Measurements from ENCODE around the gene SCYGR4.
"Not testable (repeated sequence)": the region's sequence is repeated elsewhere in the genome, so short reads cannot be mapped to it uniquely, and the experiment has no call there.

Gene SCYGR4

DNA sequence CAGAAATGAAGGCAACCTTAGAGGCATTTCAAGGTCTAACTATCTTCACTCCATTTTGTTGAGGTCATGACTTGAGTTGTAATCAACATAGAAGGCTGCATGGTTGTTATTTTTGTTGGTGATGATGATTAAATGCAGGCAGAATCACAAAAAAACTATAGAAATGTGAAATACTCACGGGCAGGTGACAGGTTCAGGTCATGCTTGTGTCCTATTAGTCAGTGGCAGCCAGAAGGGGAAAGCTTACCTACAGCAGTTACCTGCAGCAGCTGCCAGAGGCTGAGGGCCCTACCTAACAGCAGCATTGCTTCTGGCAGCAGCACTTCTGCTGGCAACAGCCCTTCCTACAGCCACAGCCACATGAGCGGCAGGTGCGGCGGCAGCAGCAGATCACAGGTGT, 3.1 kb upstream of the SCYGR4 start:
- DNase-seq (ENCODE audit: low spot score), result no peak

DNA sequence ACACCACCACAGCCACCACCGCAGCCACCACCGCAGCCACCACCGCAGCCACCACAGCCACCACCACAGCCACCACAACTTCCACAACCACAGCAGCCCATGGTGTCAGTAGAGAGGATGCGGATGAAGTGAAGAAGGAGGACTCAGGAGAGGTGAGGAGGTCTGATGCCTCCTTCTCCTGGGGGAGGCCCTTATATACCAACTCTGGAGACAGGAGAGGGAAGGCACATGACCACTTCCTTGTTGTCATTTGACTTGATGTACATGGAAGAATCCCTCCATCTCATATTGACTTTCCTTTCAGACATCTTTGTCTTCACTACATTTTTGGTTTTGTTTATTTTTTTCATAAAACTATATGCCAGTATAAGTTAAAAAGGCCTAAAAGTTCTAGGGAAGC, 2.6 kb upstream of the SCYGR4 start, which contains the start of gene SCYGR3:
TSS of gene SCYGR3 (minus strand) at position 101 of the 400 bp plus-strand sequence. CDS start at position 101, 0 bp downstream.
- DNase-seq (ENCODE audit: low spot score), result no peak

DNA sequence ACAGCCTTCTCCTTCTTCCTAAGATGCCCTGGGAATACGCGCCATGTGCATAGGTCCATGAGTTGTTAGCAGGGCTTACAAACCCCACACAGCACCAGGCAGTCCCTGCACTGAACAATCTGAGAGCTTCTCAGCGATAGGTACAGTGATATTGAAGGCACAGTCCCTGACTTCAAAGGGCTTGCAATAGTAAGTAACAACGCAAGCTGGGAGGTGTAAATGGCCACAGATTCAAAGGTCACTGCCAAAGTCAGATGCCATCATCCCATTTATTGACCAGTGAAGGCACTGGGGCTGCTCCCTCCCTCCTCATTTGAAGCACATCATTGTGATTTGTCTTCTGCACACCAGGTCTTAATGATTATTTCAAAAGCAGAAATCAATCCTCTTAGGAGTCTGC, 2.1 kb upstream of the SCYGR4 start:
- no peak for DNase-seq (ENCODE audit: low spot score)

DNA sequence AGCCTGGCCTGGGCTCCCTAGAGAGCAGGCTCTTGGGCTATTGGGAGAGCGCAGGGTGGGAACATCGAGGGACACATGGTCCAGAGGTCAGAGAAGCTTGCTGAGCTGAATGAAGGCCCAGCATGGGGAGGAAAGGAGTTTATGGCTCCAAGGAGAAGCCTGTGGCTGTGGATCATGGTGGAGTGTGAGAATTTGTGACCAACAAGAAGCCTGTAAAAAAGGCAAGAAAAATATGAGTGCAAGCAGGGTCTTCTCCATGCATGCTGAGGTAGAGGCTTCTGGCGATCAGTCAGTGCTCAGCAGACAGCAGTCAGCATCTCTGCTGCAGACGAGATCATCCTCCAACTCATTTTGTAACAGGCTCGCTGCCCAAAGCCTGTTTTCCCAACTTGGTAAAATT, 1.4 kb upstream of the SCYGR4 start:
- no peak for DNase-seq (ENCODE audit: low spot score)

DNA sequence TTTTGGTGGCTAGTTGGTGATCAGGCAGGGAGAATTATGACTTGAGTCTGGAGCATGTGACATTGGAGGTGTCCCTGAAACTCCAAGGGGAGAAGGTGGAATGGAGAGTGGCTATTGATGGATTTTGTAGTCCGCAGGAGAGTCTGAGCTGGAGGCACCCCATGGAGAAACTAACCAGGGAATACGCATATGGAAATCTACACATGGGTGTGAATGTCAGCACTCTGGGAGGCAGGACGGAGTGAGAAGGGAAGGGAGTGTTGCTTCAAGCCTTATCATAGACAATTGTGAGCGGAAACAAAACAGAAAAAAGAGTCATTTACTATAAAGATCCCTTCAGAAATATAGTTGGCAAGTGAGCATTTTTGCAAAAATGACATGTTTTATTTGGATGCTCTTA, 667 bp upstream of the SCYGR4 start:
- DNase-seq (ENCODE audit: low spot score), result no peak

DNA sequence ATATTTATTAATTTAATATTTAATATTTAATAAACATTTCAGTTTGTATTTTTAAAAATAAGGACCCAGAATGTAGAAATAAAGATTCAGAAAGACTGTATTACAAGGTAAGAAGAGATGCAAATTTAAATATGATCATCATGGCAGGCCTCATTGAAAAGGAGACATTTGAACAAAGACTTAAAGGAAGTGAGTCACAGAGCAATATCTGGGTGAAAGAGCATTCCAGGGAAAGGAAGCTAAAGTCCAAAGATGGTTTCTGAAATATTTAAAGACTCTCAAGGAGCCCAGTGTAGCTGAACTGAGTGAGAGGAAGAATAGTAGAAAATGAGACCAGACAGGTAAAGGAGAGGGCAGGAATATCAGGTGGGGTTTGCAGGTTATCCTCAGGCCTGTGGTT, 5.9 kb downstream of the SCYGR4 start:
- no peak for DNase-seq (ENCODE audit: low spot score)

DNA sequence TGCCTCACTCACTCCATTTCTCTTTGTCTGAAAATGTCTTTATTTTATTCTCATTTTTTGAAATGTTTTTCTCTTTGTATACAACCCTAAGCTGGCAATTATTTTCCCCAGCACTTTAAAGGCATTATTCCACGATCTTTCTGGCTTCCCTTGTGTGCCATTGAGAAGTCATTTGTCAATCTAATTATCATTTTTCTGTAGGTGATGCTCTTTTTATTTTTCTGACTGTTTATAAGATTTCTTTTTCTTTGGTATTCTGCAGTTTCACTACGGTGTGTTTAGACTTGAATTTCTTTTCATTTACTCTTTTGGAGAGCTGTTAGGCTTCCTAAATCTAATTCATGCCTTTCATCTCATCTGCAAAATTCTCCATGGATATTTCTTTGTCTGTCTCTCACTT, 8.1 kb downstream of the SCYGR4 start:
- no peak for DNase-seq (ENCODE audit: low spot score)

DNA sequence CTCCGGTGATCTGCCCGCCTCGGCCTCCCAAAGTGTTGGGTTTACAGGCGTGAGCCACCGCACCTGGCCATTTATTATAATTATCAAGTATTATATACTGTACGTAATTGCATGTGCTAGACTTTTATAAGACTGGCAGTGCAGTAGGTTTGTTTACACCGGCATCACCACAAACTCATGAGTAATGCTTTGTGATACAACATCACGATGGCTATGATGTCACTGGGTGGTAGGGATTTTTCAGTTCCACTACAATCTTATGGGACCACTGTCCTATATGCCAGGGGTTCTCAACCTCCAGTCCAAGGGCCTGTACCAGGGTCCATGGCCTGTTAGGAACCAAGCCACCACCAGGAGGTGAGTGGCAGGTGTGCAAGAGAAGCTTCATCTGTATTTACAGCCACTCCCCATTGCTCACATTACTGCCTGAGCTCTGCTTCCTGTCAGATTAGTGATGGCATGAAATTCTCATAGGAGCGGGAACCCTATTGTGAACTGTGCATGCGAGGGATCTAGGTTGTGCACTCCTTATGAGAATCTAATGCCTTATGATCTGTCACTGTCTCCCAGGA, 9.4 kb downstream of the SCYGR4 start:
- DNase-seq (ENCODE audit: low spot score), result no peak

DNA sequence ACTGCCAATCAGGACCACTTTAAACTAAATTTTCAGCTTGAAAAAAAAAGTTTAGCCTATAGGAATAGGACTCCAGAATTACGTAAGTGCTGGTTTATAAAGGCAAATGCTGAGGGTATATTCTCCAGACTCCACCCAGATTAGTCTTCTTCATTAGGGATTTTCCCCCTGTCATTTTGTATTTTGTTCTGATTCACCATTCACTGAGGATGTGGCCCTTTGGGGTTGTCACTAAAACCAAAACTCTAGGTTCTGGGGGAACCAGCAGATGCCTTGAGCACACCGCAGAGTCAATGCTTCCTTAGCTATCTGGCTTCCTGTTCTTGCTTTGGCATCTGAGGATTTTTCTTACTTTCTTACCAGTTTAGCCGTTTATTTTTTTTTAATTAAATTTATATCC, 10.5 kb downstream of the SCYGR4 start:
- DNase-seq (ENCODE audit: low spot score), result no peak

DNA sequence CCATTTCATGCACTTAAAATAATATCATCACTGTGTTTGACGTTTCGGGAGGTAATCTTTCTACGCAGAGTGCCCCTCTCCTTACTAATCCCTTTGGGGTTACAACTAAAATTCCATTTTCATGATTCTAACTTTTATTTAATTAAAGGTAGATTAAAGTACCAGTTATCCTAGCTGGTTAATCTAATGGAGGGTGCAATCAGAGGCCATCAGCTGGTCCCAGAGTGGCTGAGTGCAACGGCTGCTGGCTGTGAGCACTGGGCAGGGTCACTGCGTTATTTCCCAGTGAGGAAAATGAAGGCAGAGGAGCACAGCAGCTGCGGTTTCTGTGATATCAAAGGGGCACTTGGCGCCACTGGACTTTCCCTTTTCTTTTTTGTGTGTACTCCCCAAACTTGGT, 12.1 kb downstream of the SCYGR4 start:
- DNase-seq (ENCODE audit: low spot score), result no peak

DNA sequence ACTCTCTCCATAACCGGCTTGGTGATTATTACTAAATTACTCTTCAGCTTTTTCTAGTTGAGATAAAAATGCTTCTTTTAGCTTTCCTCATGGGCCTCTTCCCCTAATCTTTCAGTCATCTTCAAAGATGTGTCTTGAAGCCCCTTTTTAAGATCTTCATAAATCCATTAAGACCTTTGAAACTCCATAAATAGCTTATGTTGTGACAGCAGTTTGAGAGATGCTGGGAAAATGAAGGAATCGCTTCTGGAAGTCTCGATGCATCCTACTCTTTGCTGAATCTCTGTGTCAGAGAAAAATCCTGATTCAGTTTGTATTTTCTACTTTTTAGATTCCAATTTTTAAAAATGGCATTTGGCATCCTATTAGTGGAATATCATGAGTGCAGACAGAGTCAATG, 13.0 kb downstream of the SCYGR4 start:
- no peak for DNase-seq (ENCODE audit: low spot score)

DNA sequence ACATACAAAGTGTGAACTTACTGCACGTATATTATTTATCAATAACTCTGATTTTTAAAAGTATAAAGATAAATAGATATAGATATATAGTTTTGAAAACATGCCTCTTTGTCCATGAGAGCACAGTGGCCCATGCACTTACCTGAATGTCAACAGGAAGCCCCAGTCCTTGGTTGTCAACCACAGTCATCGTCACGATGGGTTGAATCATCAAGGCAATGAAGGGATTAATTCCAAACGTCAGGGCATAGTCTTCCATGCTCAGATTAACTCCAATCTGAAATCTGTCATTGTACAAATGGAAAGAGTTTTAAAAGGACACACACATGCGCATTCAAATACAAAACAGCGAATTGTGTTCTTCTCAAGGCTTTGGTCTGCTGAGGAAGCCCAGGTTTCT, 15.5 kb downstream of the SCYGR4 start:
- DNase-seq (ENCODE audit: low spot score), result no peak

DNA sequence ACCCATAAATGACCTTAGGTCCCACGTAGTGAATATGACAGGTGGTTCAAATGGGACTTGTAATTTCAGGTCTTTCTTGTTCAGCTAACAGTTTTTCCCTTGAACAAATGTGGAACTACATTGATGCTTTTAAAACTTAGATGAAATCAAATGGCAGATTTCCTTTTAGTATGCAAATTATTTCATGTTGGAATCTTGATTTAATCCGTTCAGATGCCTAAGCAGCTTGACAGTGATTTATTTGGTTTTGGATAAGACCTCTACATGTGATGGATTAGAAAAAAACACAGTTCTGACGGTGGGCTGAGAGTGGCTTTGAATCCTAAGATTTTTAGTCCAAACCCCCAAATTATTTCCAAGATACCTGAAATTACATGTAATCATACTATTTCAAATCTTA, 16.9 kb downstream of the SCYGR4 start:
- no peak for DNase-seq (ENCODE audit: low spot score)

DNA sequence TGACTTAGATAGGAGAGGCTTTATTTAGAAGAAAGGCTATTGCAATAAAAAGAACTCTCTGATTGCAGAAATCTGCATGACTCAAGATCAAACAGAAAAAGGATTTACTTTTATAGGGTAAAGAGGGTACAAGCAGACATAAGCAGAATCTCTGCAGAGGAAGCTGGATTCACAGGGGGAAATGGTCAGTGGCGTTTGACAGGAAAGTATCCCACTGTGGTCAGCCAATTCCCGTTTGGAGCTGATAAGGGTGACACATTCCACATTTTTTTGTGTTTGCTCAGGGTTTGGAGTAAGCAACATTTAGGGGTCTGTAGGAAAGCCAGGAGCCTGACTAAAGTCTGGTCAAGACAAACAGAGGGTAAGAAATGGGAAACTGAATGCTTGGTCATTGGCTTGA, 25.4 kb downstream of the SCYGR4 start:
- no peak for DNase-seq (ENCODE audit: low spot score)

DNA sequence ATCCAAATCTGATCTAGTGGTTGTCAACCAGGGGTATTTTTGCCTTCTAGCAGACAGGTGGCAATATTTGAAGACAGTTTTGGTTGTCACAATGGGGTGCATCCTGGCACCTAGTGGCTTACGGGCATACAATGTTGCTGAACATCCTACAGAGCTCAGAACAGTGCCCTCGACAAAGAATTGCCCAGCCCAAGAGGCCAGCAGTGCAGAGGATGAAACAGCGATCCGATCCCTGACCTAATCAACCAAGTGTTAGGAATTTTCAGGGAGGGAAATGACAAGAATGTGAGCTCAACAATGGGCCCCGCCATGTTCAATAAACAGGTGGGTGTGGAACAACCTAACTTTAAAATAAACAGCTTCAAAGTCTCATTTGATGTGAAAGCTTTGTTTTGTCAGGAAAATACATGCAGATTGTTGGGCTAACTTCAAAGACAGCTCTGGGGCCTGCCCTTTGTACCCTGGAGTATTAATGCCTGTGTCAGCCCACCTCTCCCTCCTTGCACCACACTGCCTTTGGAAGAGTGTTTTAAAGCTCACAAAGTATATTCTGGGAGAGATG, 26.8 kb downstream of the SCYGR4 start:
- no peak for DNase-seq (ENCODE audit: low spot score)

DNA sequence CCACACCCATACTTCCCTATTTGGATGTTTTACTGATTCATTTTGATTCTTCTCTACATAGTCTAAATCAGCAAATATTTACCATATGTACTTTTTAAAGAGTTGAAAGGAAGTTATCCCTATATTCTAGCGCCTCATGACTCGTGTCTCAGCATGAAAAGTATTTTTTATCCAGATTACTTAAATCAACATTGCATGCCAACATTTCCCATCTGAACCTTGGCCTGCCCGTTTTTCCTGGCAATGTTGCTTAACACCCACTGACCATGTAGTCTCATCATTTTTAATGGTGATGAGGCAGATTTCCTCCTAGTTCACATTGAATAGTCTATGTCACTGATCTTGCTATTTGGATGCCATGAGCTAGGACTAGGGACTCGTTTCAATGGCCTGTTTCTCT, 36.1 kb downstream of the SCYGR4 start:
- DNase-seq (ENCODE audit: low spot score), result no peak

DNA sequence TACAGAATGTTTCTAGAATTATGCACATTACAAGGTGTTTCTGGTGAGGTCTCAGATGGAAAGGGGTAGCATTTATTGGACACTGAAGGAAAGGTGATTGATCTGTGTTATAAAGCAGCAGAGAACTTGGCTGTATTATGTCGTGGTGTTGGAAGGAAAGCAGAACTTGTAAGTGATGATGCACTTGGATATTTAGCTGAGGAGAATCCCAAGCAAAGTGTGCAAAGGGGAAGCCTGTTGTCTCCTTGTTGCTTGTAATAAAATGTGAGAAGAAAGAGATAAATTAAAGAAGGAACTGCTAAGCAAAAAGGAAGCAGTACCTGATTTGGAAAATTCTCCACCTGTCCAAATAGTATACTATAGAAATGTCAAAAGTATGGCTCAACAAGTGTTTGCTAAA, 37.1 kb downstream of the SCYGR4 start:
- DNase-seq (ENCODE audit: low spot score), result no peak

DNA sequence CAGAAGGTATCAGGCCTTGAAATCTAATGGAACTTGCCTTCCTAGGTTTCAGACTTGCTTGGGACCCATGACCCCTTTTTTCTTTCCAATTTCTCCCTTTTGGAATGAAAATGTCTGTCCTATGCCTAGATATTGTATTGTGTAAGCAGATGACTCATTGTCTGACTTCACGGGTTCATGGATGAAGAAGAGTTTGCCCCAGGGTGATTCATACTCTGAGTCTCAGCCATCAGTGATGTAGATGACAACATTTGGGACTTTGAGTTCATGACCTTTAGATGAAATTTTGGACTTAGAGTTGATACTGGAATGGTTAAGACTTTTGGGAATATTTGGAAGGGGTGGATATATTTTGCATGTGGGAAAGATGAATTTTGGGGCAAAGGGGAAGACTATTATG, 38.2 kb downstream of the SCYGR4 start:
- peak; percentile 68 for DNase-seq (ENCODE audit: low spot score)

DNA sequence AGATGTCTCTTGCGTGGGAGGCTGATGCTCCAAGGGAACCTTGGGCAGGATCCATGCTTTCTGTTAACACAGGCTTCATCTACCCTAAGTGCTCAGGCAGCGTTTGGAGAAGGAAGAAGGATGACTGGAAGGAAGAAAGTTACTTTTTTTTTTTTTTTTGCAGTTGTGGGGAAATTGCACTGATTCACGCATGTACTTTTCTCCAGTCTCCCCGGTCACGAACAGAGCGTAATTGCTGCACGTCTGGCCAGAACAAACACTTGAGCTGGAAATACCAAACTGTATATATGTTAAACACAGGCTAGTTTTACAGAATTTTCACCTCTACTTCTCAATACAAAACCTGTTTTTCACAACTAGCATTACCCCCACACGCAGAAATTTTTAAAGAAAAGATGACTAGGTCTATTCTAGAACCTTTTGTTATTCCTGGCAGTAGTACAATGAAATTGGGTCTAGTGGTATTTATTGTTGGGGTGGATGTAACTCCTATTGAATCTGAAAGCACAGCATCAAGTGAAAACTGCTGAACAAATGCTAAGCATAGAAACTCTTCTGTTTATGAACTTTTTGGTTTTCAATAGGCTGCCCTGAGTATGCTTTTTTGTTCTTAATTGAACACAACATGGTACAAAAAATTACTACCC, 40.0 kb downstream of the SCYGR4 start:
- DNase-seq (ENCODE audit: low spot score), result no peak

DNA sequence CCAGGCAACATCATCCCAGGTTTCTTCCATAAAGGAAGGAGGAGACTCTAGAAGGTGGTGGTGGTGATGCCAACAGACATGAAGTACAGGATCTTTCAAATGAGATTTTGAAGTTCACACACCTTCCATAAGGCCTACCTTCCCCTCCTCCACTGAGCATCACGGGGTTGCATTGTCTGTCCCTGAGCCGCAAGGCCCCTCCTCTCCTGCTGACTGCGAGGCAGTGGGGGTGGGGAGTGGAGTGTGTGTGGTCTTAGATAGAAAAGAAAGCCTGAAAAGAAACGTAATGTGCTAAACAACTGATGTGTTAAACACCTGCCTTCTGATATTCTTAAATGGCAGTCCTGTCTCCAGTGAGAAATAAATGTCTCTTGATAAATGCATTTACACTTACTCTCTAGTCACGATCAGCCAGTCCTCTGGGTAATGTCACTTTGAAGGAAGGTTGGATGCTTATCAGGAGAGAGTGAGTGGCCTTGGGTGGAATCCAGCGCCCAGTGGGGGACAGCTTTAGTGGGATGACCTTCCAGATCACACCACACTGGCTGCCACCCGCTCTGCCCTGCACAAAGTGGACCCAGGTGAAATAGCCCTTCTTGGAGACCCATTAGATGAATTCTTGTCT, 43.8 kb downstream of the SCYGR4 start:
- DNase-seq (ENCODE audit: low spot score), result no peak

DNA sequence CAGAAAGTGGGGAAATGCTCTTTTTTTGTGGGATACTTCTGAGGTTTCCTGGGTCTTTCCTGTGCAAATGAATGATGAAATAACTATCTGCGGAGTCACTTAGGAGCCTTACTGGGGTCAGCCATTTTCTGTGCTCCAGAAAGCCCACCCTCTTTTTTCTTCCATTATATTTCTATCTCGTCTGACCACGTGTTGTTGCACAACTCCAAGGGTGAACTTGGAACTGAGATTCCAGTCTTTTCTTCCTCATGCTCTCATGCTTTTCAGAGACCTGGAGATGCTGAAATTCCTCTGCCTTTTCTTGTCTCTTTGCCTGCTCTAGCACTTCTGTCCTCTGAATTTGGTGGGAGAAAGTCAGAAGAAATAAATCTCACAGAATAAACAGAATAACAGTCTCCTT, 44.5 kb downstream of the SCYGR4 start:
- DNase-seq (ENCODE audit: low spot score), result no peak

DNA sequence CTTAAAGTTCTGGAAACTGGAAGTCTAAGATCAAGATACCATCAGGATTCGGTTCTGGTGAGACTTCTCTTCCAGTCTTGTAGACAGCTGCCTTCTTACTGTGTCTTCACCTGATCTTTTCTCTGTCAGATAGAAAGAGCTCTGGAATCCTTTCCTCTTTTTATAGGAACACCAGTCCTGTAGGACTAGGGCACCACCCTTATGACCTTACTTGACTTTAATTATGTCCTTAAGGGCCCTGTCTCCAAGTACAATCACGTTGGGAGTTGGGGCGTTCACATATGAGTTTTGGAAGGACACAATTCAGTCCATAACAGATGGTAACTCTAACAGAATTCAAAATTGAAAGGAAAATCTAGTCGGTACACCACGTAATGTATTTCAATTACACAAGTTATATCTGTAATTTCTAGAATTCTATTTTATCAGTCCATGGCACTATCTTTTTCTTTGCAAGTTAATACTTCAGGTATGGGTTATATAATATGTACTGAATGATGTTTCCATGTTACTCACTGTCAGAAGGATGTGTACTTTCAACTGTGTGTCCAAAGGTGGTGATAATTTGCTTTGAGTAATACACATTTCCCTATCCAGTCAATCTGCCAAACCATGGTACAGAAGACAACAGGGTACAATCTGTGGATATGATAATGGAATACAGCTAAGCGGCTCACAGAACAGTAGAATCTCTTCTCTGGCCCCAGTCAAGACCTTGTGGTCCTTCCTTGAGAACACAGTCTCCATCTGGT, 48.1 kb downstream of the SCYGR4 start:
- no peak for DNase-seq (ENCODE audit: low spot score)

DNA sequence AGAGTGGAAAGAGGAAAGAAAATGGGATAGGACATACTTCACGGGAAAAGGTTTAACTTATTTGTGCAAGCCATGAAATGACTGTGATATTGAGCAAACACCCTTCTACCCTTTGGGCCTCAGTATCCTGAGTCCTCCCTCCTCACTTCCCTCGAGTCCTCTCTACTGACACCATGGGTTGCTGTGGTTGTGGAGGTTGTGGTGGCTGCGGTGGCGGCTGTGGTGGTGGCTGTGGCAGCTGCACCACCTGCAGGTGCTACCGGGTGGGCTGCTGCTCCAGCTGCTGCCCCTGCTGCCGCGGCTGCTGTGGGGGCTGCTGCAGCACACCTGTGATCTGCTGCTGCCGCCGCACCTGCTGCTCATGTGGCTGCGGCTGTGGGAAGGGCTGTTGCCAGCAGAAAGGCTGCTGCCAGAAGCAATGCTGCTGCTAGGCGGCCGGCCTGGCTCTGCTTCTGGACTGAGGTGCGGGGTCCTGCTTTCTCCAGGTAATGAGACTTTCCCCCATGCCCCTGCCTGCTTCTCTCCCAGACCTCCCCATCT, 49.4 kb downstream of the SCYGR4 start, which contains the start of gene SCYGR5:
TSS of gene SCYGR5 (plus strand) at position 174 of the 540 bp plus-strand sequence. CDS start at position 174, 0 bp downstream.
- not testable (repeated sequence) for DNase-seq (ENCODE audit: low spot score)
